Measurements from ENCODE around the gene SERPINA3.

Gene SERPINA3

GRCh38 chr14:94619297-94619696, 7.1 kb downstream of the SERPINA3 start:
- H3K27me3 ChIP-seq (replicated peaks in 2 of 5; ENCODE audit: control insufficient read depth in 4 of 5, insufficient read depth in 5 of 5, low read length in 4 of 5) = peaks cover 0 to 7% (median 0%) of the 10 kb centered on the region in 5 experiments
- CTCF ChIA-PET = interaction anchor here (0.6 to 1.1 kb wide), 2 partner anchors 15 to 641 kb away, joined by 3 read pairs; no protein-coding TSS in a partner anchor
- no peaks in the 10 kb centered on the region for H3K36me3 ChIP-seq (ENCODE audit: control insufficient read depth in 4 of 4, insufficient read depth in 4 of 4, low read length in 3 of 4)
- POLR2A ChIA-PET = no interaction called here
- H3K27ac ChIP-seq (ENCODE audit: insufficient read depth in 1 of 2, low read depth in 1 of 2, low read length in 2 of 2, poor library complexity in 1 of 2, severe bottlenecking in 2 of 2) = no peak overlapping the region
- peaks cover 2 to 46% (median 18%) of the 10 kb centered on the region in 5 experiments for H3K9me3 ChIP-seq (ENCODE audit: control extremely low read depth in 1 of 5, control insufficient read depth in 4 of 5, insufficient read depth in 2 of 5, low read depth in 1 of 5, low read length in 4 of 5)
- WGBS (ENCODE audit: insufficient coverage) = 83% methylated on average over 1 of the region's 6 CpGs
- no peak for DNase-seq
- no peaks in the 10 kb centered on the region for H3K4me1 ChIP-seq (ENCODE audit: control extremely low read depth in 1 of 4, control insufficient read depth in 4 of 4, insufficient read depth in 4 of 4, low read length in 3 of 4)
- H3K4me3 ChIP-seq (ENCODE audit: control insufficient read depth in 1 of 7, extremely low read depth in 1 of 7, insufficient read depth in 4 of 7, low read depth in 2 of 7, low read length in 6 of 7) = no peak overlapping the region

- ChIA-PET CTCF (no interaction called here), POLR2A (no interaction called here)
- Histone ChIP-seq H3K27me3 (replicated peaks in 2 of 5; ENCODE audit: control insufficient read depth in 4 of 5, insufficient read depth in 5 of 5, low read length in 4 of 5) (peaks cover 0 to 15% (median 0%) of the 10 kb centered on the region in 5 experiments), H3K9me3 (ENCODE audit: control extremely low read depth in 1 of 5, control insufficient read depth in 4 of 5, insufficient read depth in 2 of 5, low read depth in 1 of 5, low read length in 4 of 5) (peaks cover 2 to 45% (median 18%) of the 10 kb centered on the region in 5 experiments), H3K4me1 (ENCODE audit: control extremely low read depth in 1 of 4, control insufficient read depth in 4 of 4, insufficient read depth in 4 of 4, low read length in 3 of 4) (no peaks in the 10 kb centered on the region), H3K4me3 (ENCODE audit: control insufficient read depth in 1 of 7, extremely low read depth in 1 of 7, insufficient read depth in 4 of 7, low read depth in 2 of 7, low read length in 6 of 7) (no peak overlapping the region), H3K27ac (ENCODE audit: insufficient read depth in 1 of 2, low read depth in 1 of 2, low read length in 2 of 2, poor library complexity in 1 of 2, severe bottlenecking in 2 of 2) (no peak overlapping the region), H3K36me3 (ENCODE audit: control insufficient read depth in 4 of 4, insufficient read depth in 4 of 4, low read length in 3 of 4) (no peaks in the 10 kb centered on the region)
- 90% methylated on average over 4 of the region's 6 CpGs for WGBS (ENCODE audit: insufficient coverage)
- no peak for DNase-seq
Observed at GRCh38 chr14:94620597-94620996, 8.4 kb downstream of the SERPINA3 start.

GRCh38 chr14:94621358-94622134, 9.4 kb downstream of the SERPINA3 start:
- Histone ChIP-seq H3K4me3 (ENCODE audit: control insufficient read depth in 1 of 7, extremely low read depth in 1 of 7, insufficient read depth in 4 of 7, low read depth in 2 of 7, low read length in 6 of 7) (no peak overlapping the region), H3K27me3 (replicated peaks in 2 of 5; ENCODE audit: control insufficient read depth in 4 of 5, insufficient read depth in 5 of 5, low read length in 4 of 5) (peaks cover 0 to 16% (median 0%) of the 10 kb centered on the region in 5 experiments), H3K36me3 (ENCODE audit: control insufficient read depth in 4 of 4, insufficient read depth in 4 of 4, low read length in 3 of 4) (no peaks in the 10 kb centered on the region), H3K27ac (ENCODE audit: insufficient read depth in 1 of 2, low read depth in 1 of 2, low read length in 2 of 2, poor library complexity in 1 of 2, severe bottlenecking in 2 of 2) (no peak overlapping the region), H3K9me3 (ENCODE audit: control extremely low read depth in 1 of 5, control insufficient read depth in 4 of 5, insufficient read depth in 2 of 5, low read depth in 1 of 5, low read length in 4 of 5) (peaks cover 2 to 37% (median 18%) of the 10 kb centered on the region in 5 experiments), H3K4me1 (ENCODE audit: control extremely low read depth in 1 of 4, control insufficient read depth in 4 of 4, insufficient read depth in 4 of 4, low read length in 3 of 4) (no peaks in the 10 kb centered on the region)
- ChIA-PET CTCF (no interaction called here), POLR2A (no interaction called here)
- no peak for DNase-seq
- 86% methylated on average over 4 of the region's 5 CpGs for WGBS (ENCODE audit: insufficient coverage)

- Histone ChIP-seq H3K4me1 (ENCODE audit: control extremely low read depth in 1 of 4, control insufficient read depth in 4 of 4, insufficient read depth in 4 of 4, low read length in 3 of 4) (no peaks in the 10 kb centered on the region), H3K27ac (ENCODE audit: insufficient read depth in 1 of 2, low read depth in 1 of 2, low read length in 2 of 2, poor library complexity in 1 of 2, severe bottlenecking in 2 of 2) (no peak overlapping the region), H3K27me3 (replicated peaks in 2 of 5; ENCODE audit: control insufficient read depth in 4 of 5, insufficient read depth in 5 of 5, low read length in 4 of 5) (peaks cover 0 to 16% (median 0%) of the 10 kb centered on the region in 5 experiments), H3K36me3 (ENCODE audit: control insufficient read depth in 4 of 4, insufficient read depth in 4 of 4, low read length in 3 of 4) (no peaks in the 10 kb centered on the region), H3K9me3 (ENCODE audit: control extremely low read depth in 1 of 5, control insufficient read depth in 4 of 5, insufficient read depth in 2 of 5, low read depth in 1 of 5, low read length in 4 of 5) (peaks cover 0 to 27% (median 11%) of the 10 kb centered on the region in 5 experiments), H3K4me3 (ENCODE audit: control insufficient read depth in 1 of 7, extremely low read depth in 1 of 7, insufficient read depth in 4 of 7, low read depth in 2 of 7, low read length in 6 of 7) (no peak overlapping the region)
- ChIA-PET POLR2A (no interaction called here), CTCF (no interaction called here)
- WGBS (ENCODE audit: insufficient coverage) = 58% methylated on average over 3 of the region's 6 CpGs
- DNase-seq = no peak
Observed at GRCh38 chr14:94622653-94623421, 10.6 kb downstream of the SERPINA3 start.

GRCh38 chr14:94623422-94623809, 11.2 kb downstream of the SERPINA3 start:
- CTCF ChIA-PET = no interaction called here
- POLR2A ChIA-PET = no interaction called here

GRCh38 chr14:94623856-94624499, 11.8 kb downstream of the SERPINA3 start:
- POLR2A ChIA-PET = no interaction called here
- peaks cover 0 to 24% (median 2%) of the 10 kb centered on the region in 5 experiments for H3K27me3 ChIP-seq (replicated peaks in 2 of 5; ENCODE audit: control insufficient read depth in 4 of 5, insufficient read depth in 5 of 5, low read length in 4 of 5)
- DNase-seq = no peak
- H3K4me3 ChIP-seq (ENCODE audit: control insufficient read depth in 1 of 7, extremely low read depth in 1 of 7, insufficient read depth in 4 of 7, low read depth in 2 of 7, low read length in 6 of 7) = no peak overlapping the region
- 100% methylated on average over 6 of the region's 7 CpGs for WGBS (ENCODE audit: insufficient coverage)
- H3K27ac ChIP-seq (ENCODE audit: insufficient read depth in 1 of 2, low read depth in 1 of 2, low read length in 2 of 2, poor library complexity in 1 of 2, severe bottlenecking in 2 of 2) = no peak overlapping the region
- H3K36me3 ChIP-seq (ENCODE audit: control insufficient read depth in 4 of 4, insufficient read depth in 4 of 4, low read length in 3 of 4) = no peaks in the 10 kb centered on the region
- H3K4me1 ChIP-seq (ENCODE audit: control extremely low read depth in 1 of 4, control insufficient read depth in 4 of 4, insufficient read depth in 4 of 4, low read length in 3 of 4) = no peaks in the 10 kb centered on the region
- CTCF ChIA-PET = no interaction called here
- H3K9me3 ChIP-seq (ENCODE audit: control extremely low read depth in 1 of 5, control insufficient read depth in 4 of 5, insufficient read depth in 2 of 5, low read depth in 1 of 5, low read length in 4 of 5) = peaks cover 0 to 16% (median under 1%) of the 10 kb centered on the region in 5 experiments

More at GRCh38 chr14:94623422-94623809, 11.2 kb downstream of the SERPINA3 start:
- Histone ChIP-seq H3K9me3 (ENCODE audit: control extremely low read depth in 1 of 5, control insufficient read depth in 4 of 5, insufficient read depth in 2 of 5, low read depth in 1 of 5, low read length in 4 of 5) (peaks cover 0 to 22% (median 6%) of the 10 kb centered on the region in 5 experiments), H3K27ac (ENCODE audit: insufficient read depth in 1 of 2, low read depth in 1 of 2, low read length in 2 of 2, poor library complexity in 1 of 2, severe bottlenecking in 2 of 2) (no peak overlapping the region), H3K27me3 (replicated peaks in 2 of 5; ENCODE audit: control insufficient read depth in 4 of 5, insufficient read depth in 5 of 5, low read length in 4 of 5) (peaks cover 0 to 19% (median 0%) of the 10 kb centered on the region in 5 experiments), H3K4me1 (ENCODE audit: control extremely low read depth in 1 of 4, control insufficient read depth in 4 of 4, insufficient read depth in 4 of 4, low read length in 3 of 4) (no peaks in the 10 kb centered on the region), H3K36me3 (ENCODE audit: control insufficient read depth in 4 of 4, insufficient read depth in 4 of 4, low read length in 3 of 4) (no peaks in the 10 kb centered on the region), H3K4me3 (ENCODE audit: control insufficient read depth in 1 of 7, extremely low read depth in 1 of 7, insufficient read depth in 4 of 7, low read depth in 2 of 7, low read length in 6 of 7) (no peak overlapping the region)
- 90% methylated on average over 4 of the region's 4 CpGs for WGBS (ENCODE audit: insufficient coverage)
- DNase-seq = no peak

Data from common myeloid progenitor, CD34-positive (primary cell).